GM21723 (cell line): Measurements from ENCODE around the gene NIPA2.
"Not testable (repeated sequence)": the region's sequence is repeated elsewhere in the genome, so short reads cannot be mapped to it uniquely, and the experiment has no call there.

ENCODE experiments used
- ATAC-seq: cut with Tn5 transposase; IDR thresholded peaks from one replicate; pipeline ENCODE4 v1.9.1; 2021; ENCODE audit warnings: mild to moderate bottlenecking, moderate library complexity; ENCODE audit not compliant: unreplicated experiment

The NIPA2 gene

GRCh38 chr15:22838292-22839042, at the start of gene NIPA2:
TSS of gene NIPA2 (plus strand) at chr15:22838666. CDS start at chr15:22851732, 13,066 bp downstream.
- ATAC-seq, result peak; percentile 76

GRCh38 chr15:22794063-22794462, 44.4 kb upstream of the NIPA2 start:
- no peak for ATAC-seq

GRCh38 chr15:22794621-22795167, 43.8 kb upstream of the NIPA2 start:
- no peak for ATAC-seq

- ATAC-seq, result no peak
These were observed 43.0 kb upstream of the NIPA2 start for GRCh38 chr15:22795206-22796063.

GRCh38 chr15:22796079-22796478, 42.4 kb upstream of the NIPA2 start:
- no peak for ATAC-seq

GRCh38 chr15:22799902-22800301, 38.6 kb upstream of the NIPA2 start:
- ATAC-seq, result no peak

- not testable (repeated sequence) for ATAC-seq
These were observed 35.5 kb upstream of the NIPA2 start for GRCh38 chr15:22803006-22803405.

GRCh38 chr15:22806156-22806555, 32.3 kb upstream of the NIPA2 start:
- no peak for ATAC-seq

GRCh38 chr15:22806664-22807063, 31.8 kb upstream of the NIPA2 start:
- no peak for ATAC-seq

GRCh38 chr15:22807831-22808230, 30.6 kb upstream of the NIPA2 start:
- not testable (repeated sequence) for ATAC-seq

- ATAC-seq, result no peak
These were observed 30.2 kb upstream of the NIPA2 start for GRCh38 chr15:22808240-22808639.

- ATAC-seq, result no peak
These were observed 29.6 kb upstream of the NIPA2 start for GRCh38 chr15:22808761-22809280.

- no peak for ATAC-seq
These were observed 28.2 kb upstream of the NIPA2 start for GRCh38 chr15:22810033-22810852.

GRCh38 chr15:22810853-22811338, 27.6 kb upstream of the NIPA2 start:
- no peak for ATAC-seq

- no peak for ATAC-seq
These were observed 26.8 kb upstream of the NIPA2 start for GRCh38 chr15:22811640-22812039.

GRCh38 chr15:22813844-22814243, 24.6 kb upstream of the NIPA2 start:
- no peak for ATAC-seq

GRCh38 chr15:22815766-22816165, 22.7 kb upstream of the NIPA2 start:
- ATAC-seq, result no peak

- ATAC-seq, result no peak
These were observed 18.8 kb upstream of the NIPA2 start for GRCh38 chr15:22819651-22820050.

- ATAC-seq, result no peak
These were observed 14.9 kb upstream of the NIPA2 start for GRCh38 chr15:22823495-22824128.

- no peak for ATAC-seq
These were observed 11.3 kb upstream of the NIPA2 start for GRCh38 chr15:22827125-22827524.
